ENCODE measurements around the gene RUNDC3A. TPM values are rescaled to one million over a fixed set of nuclear protein-coding genes. Genes with fewer than 3 reads are reported as not detected.

The RUNDC3A gene
- total and polyA plus RNA-seq, 2 of the 8 experiments (the other 6 are each of a cell fraction or from before 2014, with no cell fraction given): 6.4 to 13.8 TPM

GRCh38 chr17:44350733-44351226 lies 42.4 kb downstream of the RUNDC3A start:
- H3K79me1 ChIP-seq (ENCODE audit: low read depth, low read length): no peaks in the 10 kb centered on the region
- no peak overlapping the region for H3K4me3 ChIP-seq (ENCODE audit: extremely low read depth in 1 of 4, insufficient read depth in 2 of 4, low read depth in 3 of 4, low read length in 4 of 4)
- ChIA-PET POLR2A (ENCODE audit: partially characterized antibody) (interaction anchor here (1.0 to 2.2 kb wide), 9 partner anchors 10 to 322 kb away, joined by 3 to 8 read pairs (median 3); partner anchors contain the start of genes ASB16 and TMUB2), CTCF (ENCODE audit: partially characterized antibody) (interaction anchor here (0.6 to 5.7 kb wide), 39 partner anchors 9 to 389 kb away, joined by 3 to 62 read pairs (median 4); partner anchors contain the start of genes ASB16, FAM171A2 and TMUB2)
- peaks cover 4 to 27% of the 10 kb centered on the region in 2 experiments for H4K20me1 ChIP-seq (replicated peaks in 1 of 2; ENCODE audit: control insufficient read depth in 1 of 2, insufficient read depth in 2 of 2, low read length in 2 of 2)
- H2AFZ ChIP-seq (ENCODE audit: low read length): no peak overlapping the region
- peak overlapping the region; percentile 48; the same call in 1 of the 2 replicates for H4K8ac ChIP-seq (ENCODE audit: extremely low read depth, insufficient read depth, low read length)
- no peak overlapping the region for H3K56ac ChIP-seq (replicated peaks; ENCODE audit: insufficient read length, low read depth, low read length)
- no peak overlapping the region for H3K14ac ChIP-seq (ENCODE audit: insufficient read length)
- no peak overlapping the region for H3K4ac ChIP-seq (replicated peaks; ENCODE audit: insufficient read length, low read depth, low read length)
- H3K79me2 ChIP-seq (ENCODE audit: control insufficient read depth in 1 of 2, insufficient read depth in 2 of 2, low read length in 2 of 2): peaks cover 0 to 3% of the 10 kb centered on the region in 2 experiments; a peak in 1 of 4 replicates
- no peak overlapping the region for H2BK12ac ChIP-seq (ENCODE audit: low read depth, low read length)
- peaks cover 0 to 8% (median 4%) of the 10 kb centered on the region in 4 experiments; a peak in 4 of 7 replicates for H3K4me1 ChIP-seq (replicated peaks in 1 of 4; ENCODE audit: control insufficient read depth in 3 of 4, insufficient read depth in 4 of 4, low read length in 3 of 4)
- peaks cover 0 to 3% (median under 1%) of the 10 kb centered on the region in 4 experiments; a peak in 3 of 8 replicates for H3K36me3 ChIP-seq (ENCODE audit: control insufficient read depth in 2 of 4, insufficient read depth in 4 of 4, low read length in 3 of 4)
- H3K23ac ChIP-seq (ENCODE audit: insufficient read length): no peak overlapping the region
- WGBS, 2 experiments (ENCODE audit: extremely low coverage in 1 of 2, insufficient coverage in 1 of 2, insufficient read length in 1 of 2, insufficient replicate concordance in 2 of 2, low coverage in 1 of 2, low lambda C conversion rate in 2 of 2, missing lambda C conversion rate in 1 of 2): 74% methylated on average over 5 of the region's 6 CpGs; no CpG with 5 or more reads in 1 of the 2 experiments
- TF ChIP-seq CTCF (IDR thresholded peaks at IDR 0.05; ENCODE audit: control extremely low read depth in 1 of 3, insufficient read depth in 1 of 3, low read depth in 1 of 3, low read length in 3 of 3) (peak; percentile 82 to 95 (median 90)), PHF8 (conservative IDR thresholded peaks at IDR 0.05; ENCODE audit: low read depth, low read length) (no peak), RAD21 (IDR thresholded peaks at IDR 0.05 in 1 of 2, conservative IDR thresholded peaks at IDR 0.05 in 1 of 2; ENCODE audit: low read depth in 2 of 2, low read length in 2 of 2) (peak; percentile 81 to 82), MAX (IDR thresholded peaks at IDR 0.05) (0 out of 2 replicates have a peak, but pooled peaks have one; percentile 18)
- no peak overlapping the region for H2BK120ac ChIP-seq (replicated peaks; ENCODE audit: low read depth, low read length)
- H3K9ac ChIP-seq (replicated peaks in 1 of 4; ENCODE audit: extremely low read depth in 1 of 4, low read depth in 3 of 4, low read length in 3 of 4): no peak overlapping the region
- H3K4me2 ChIP-seq (ENCODE audit: insufficient read depth in 1 of 2, low read depth in 2 of 2, low read length in 2 of 2): no peak overlapping the region
- no peak overlapping the region for H2BK15ac ChIP-seq (ENCODE audit: low read length)
- no peak overlapping the region for H3K18ac ChIP-seq (ENCODE audit: extremely low read depth, low read length)
- H3K27ac ChIP-seq (ENCODE audit: low read depth, low read length): no peak overlapping the region
- no peak overlapping the region for H2AK5ac ChIP-seq (ENCODE audit: low read depth, low read length)
- FAIRE-seq: no peak
- no peak overlapping the region for H4K91ac ChIP-seq (replicated peaks; ENCODE audit: insufficient read length, low read length)
- H3K9me3 ChIP-seq (ENCODE audit: insufficient read depth in 2 of 2, low read depth in 1 of 2, low read length in 1 of 2): no peaks in the 10 kb centered on the region
- peaks cover 8% of the 10 kb centered on the region; the same call in 1 of the 2 replicates for H3K23me2 ChIP-seq (ENCODE audit: low read depth, low read length)
- H2BK5ac ChIP-seq (ENCODE audit: low read depth, low read length): no peak overlapping the region
- DNase-seq (ENCODE audit: low read depth in 1 of 2, low spot score in 2 of 2): peak in 1 of 2 experiments; percentile 90
- no peak overlapping the region for H4K5ac ChIP-seq (ENCODE audit: insufficient read length, low read depth, low read length)
- no peak overlapping the region for H2BK20ac ChIP-seq (ENCODE audit: low read length)
- H3K27me3 ChIP-seq (replicated peaks in 1 of 4; ENCODE audit: control insufficient read depth in 3 of 4, extremely low read depth in 1 of 4, insufficient read depth in 3 of 4, low read length in 3 of 4): no peaks in the 10 kb centered on the region; a peak in 2 of 7 replicates
